ENCODE measurements around the gene MSH3. TPM values are rescaled to one million over a fixed set of nuclear protein-coding genes. Genes with fewer than 3 reads are reported as not detected.
"Not testable (repeated sequence)": the region's sequence is repeated elsewhere in the genome, so short reads cannot be mapped to it uniquely, and the experiment has no call there.

The MSH3 gene
- total RNA-seq, 2 donors from 2014 or later, result 6.8 to 9.9 TPM

DNA sequence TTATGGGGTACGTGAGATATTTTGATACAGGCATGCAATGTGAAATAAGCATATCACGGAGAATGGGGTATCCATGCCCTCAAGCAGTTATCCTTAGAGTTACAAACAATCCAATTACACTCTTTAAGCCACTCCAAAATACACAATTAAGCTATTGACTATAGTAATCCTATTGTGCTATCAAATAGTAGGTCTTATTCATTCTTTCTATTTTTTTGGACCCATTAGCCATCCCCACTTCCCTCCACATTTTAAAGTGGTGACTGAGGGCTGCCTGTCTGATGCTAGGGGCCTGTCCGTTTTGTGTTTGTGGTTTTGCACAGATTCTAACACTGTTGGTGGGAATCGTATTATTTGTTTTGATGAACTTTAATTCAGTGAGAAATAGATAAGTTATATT, 130.0 kb downstream of the MSH3 start:
- Histone ChIP-seq H3K36me3 (peaks cover 13% of the 10 kb centered on the region), H3K9me3 (no peaks in the 10 kb centered on the region), H3K27ac (no peak overlapping the region), H3K4me1 (no peaks in the 10 kb centered on the region), H3K4me3 (no peak overlapping the region), H3K27me3 (no peaks in the 10 kb centered on the region)
- no peak for DNase-seq (ENCODE audit: low spot score)
- TF ChIP-seq, protein P1, sequence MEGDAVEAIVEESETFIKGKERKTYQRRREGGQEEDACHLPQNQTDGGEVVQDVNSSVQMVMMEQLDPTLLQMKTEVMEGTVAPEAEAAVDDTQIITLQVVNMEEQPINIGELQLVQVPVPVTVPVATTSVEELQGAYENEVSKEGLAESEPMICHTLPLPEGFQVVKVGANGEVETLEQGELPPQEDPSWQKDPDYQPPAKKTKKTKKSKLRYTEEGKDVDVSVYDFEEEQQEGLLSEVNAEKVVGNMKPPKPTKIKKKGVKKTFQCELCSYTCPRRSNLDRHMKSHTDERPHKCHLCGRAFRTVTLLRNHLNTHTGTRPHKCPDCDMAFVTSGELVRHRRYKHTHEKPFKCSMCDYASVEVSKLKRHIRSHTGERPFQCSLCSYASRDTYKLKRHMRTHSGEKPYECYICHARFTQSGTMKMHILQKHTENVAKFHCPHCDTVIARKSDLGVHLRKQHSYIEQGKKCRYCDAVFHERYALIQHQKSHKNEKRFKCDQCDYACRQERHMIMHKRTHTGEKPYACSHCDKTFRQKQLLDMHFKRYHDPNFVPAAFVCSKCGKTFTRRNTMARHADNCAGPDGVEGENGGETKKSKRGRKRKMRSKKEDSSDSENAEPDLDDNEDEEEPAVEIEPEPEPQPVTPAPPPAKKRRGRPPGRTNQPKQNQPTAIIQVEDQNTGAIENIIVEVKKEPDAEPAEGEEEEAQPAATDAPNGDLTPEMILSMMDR (IDR thresholded peaks at IDR 0.05), result no peak

DNA sequence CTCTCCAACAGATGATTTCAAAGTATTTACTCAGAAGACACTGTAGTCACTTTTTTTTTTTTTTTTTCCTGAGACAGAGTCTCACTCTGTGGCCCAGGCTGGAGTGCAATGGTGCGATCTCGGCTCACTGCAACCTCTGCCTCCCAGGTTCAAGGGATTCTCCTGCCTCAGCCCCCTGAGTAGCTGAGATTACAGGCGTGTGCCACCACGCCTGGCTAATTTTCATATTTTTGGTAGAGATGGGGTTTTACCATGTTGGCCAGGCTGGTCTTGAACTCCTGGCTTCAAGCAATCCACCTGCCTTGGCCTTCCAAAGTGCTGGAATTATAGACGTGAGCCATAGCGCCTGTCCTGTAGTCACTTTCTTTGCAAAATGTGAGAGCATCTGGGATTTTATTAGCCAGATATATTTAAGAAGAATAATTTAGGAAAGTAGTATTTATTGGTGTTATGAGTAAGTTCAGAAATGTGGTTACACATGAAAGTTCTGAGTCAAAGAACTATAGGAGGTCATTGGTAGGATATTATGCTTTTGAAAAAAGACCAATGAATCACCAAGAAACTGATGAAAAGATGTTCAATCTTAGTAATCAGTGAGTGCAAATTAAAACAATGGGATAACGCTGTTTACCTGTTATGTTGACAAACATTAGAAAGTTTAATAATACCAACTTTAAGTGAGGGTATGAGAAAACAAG, 135.0 kb downstream of the MSH3 start:
- H3K36me3 ChIP-seq, result not testable (repeated sequence)

GRCh38 chr5:80790698-80791097, 136.2 kb downstream of the MSH3 start:
- TF ChIP-seq, protein P1 (IDR thresholded peaks at IDR 0.05), result no peak
- Histone ChIP-seq H3K36me3 (peaks cover 7% of the 10 kb centered on the region), H3K4me3 (no peak overlapping the region), H3K9me3 (no peaks in the 10 kb centered on the region), H3K27me3 (no peaks in the 10 kb centered on the region), H3K4me1 (no peaks in the 10 kb centered on the region), H3K27ac (no peak overlapping the region)
- no peak for DNase-seq (ENCODE audit: low spot score)

More for the DNA sequence above, 135.0 kb downstream of the MSH3 start:
- DNase-seq (ENCODE audit: low spot score); H3K4me3 ChIP-seq; H3K27ac ChIP-seq; H3K27me3 ChIP-seq; H3K4me1 ChIP-seq; H3K9me3 ChIP-seq: not testable (repeated sequence)

GRCh38 chr5:80793354-80793753, 138.9 kb downstream of the MSH3 start:
- Histone ChIP-seq H3K9me3 (no peaks in the 10 kb centered on the region), H3K36me3 (peaks cover 7% of the 10 kb centered on the region), H3K4me3 (no peak overlapping the region), H3K27me3 (no peaks in the 10 kb centered on the region), H3K4me1 (no peaks in the 10 kb centered on the region), H3K27ac (no peak overlapping the region)
- DNase-seq (ENCODE audit: low spot score), result no peak
- TF ChIP-seq, protein P1 (IDR thresholded peaks at IDR 0.05), result no peak

DNA sequence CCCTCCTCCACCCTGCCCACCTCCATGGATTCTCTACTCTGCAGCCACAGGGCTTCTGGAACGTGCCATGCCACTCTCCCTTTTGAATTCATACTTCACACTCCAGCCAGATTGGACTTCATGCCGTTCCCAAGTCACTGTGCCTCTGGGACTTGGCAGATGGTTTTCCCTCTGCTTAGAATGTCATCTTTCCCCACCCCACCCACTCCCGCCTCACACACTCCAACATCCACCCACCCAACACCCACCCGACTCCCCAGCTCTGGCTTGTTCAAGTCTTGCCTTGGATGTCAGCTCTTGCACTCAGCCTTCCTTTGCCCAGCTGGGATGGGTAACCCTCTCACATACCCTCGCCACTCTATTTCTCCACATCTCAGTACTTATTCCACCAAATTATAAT, 142.4 kb downstream of the MSH3 start:
- Histone ChIP-seq H3K4me1 (no peaks in the 10 kb centered on the region), H3K36me3 (peaks cover 7% of the 10 kb centered on the region), H3K27me3 (no peaks in the 10 kb centered on the region), H3K4me3 (no peak overlapping the region), H3K27ac (no peak overlapping the region), H3K9me3 (no peaks in the 10 kb centered on the region)
- TF ChIP-seq, protein P1 (IDR thresholded peaks at IDR 0.05), result no peak
- DNase-seq (ENCODE audit: low spot score), result no peak

- H3K27ac ChIP-seq, result no peak overlapping the region
- TF ChIP-seq, protein P1 (IDR thresholded peaks at IDR 0.05), result no peak
- H3K36me3 ChIP-seq, result peaks cover 7% of the 10 kb centered on the region
- H3K4me3 ChIP-seq, result no peak overlapping the region
- H3K9me3 ChIP-seq, result no peaks in the 10 kb centered on the region
- no peaks in the 10 kb centered on the region for H3K4me1 ChIP-seq
- DNase-seq (ENCODE audit: low spot score), result no peak
- H3K27me3 ChIP-seq, result no peaks in the 10 kb centered on the region
These were observed 143.1 kb downstream of the MSH3 start for GRCh38 chr5:80797428-80798024.

All from right atrium auricular region (tissue), 2 donors.